Hematopoietic multipotent progenitor cell treated with erythropoietin and hydrocortisone succinate and interleukin-3 and kit ligand, for 17 days (in vitro differentiated cells): ENCODE results near the gene SNTG2.

ENCODE experiments used
- DNase-seq: peaks from one replicate; pipeline ENCODE4 v3.0.0-alpha.2; 2015; ENCODE audit warnings: low spot score

Gene SNTG2

GRCh38 chr2:1002350-1002749 lies 51.7 kb downstream of the SNTG2 start:
- no peak for DNase-seq

- DNase-seq = no peak
Measured at GRCh38 chr2:1004398-1004797, 53.7 kb downstream of the SNTG2 start.

DNA sequence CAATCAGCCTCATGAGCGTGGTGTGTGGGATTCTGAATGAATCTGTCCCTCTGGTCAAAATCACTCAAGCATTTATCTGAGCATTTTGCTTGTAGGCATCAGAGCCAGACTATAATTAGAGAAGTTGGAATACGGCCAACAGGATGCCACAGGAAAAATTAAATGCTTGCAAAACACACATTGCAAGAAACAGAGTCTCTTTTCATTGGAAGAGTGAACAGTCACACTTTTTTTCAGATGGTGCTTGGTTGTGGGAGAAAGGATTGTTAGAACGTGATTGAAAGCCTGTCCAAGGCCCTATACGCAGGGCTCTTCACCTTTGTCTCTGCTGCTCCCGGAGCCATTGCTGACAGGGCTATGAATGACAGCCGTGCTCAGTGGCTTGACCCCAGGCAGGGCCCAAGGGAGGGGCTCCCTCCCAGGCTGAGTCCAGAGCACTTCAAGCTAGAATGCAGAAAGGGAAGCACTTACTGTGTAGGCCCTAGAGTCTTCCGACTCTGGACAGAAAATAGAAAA lies 59.8 kb downstream of the SNTG2 start:
- no peak for DNase-seq

- DNase-seq = no peak
Measured at GRCh38 chr2:1011006-1011405, 60.4 kb downstream of the SNTG2 start.

- DNase-seq = no peak
Measured at GRCh38 chr2:1011985-1012384, 61.3 kb downstream of the SNTG2 start.

- no peak for DNase-seq
Measured at GRCh38 chr2:1014802-1015201, 64.2 kb downstream of the SNTG2 start.

- no peak for DNase-seq
Measured at GRCh38 chr2:1016500-1016899, 65.9 kb downstream of the SNTG2 start.

GRCh38 chr2:1017827-1018226 lies 67.2 kb downstream of the SNTG2 start:
- DNase-seq = no peak

GRCh38 chr2:1020206-1020605 lies 69.6 kb downstream of the SNTG2 start:
- DNase-seq = no peak

- DNase-seq = no peak
Measured at GRCh38 chr2:1022178-1022577, 71.5 kb downstream of the SNTG2 start.

DNA sequence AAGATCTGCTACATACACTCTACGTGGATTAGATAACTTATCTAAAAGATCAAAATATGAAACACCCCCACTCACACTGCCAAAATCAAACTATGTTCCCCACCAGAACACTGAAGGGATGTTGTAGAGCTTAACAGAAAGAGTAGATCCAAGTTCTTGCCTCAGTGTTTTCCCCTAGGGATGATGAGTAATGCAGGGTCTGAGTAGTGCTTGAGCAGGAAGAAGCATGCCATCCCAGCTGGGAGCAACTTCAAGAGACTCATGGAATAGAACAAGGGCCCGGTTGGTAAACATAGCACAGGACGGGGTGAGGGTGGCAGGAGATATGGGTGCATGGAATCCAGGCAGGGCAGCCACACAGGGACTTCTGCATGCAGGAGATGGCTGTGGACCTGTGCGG lies 74.3 kb downstream of the SNTG2 start:
- no peak for DNase-seq

DNA sequence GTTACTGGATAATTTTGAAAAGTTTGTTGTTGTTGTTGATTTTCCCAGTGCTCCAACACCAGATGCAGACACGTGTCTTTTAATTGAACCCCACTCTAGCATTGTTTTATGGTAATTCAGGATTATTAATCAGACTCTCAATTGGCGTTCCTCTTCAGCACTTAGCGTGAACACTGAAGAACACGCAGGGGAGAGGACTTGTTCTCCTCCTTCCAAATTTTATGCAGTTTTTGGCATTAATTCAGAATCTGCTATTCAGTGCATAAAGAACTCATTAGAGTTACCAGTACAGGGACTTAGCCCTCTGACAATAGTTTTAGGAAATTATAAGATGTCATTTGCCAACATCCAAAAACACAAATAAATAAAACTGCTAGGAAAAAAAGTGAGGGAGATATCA lies 75.5 kb downstream of the SNTG2 start:
- DNase-seq = no peak

DNA sequence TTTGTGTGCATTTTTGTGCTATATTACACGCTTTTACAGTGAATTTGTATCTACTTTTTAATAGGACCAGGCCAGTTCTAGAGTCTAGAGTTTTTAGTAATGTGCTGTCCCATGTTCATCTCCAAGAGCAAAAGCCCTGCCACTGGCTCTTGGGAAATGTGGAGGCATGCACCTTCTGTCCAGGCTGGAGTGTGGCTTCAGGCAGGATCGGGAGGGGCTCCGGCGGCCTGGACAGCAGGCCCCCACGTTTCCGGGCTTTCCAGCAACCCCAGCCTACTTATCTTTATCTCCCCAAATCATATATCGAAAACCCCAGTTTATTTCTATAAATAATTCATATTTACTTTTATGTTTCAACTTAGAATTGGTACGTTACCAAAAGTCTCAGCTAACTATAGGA lies 78.2 kb downstream of the SNTG2 start:
- DNase-seq = no peak

GRCh38 chr2:1032030-1032429 lies 81.4 kb downstream of the SNTG2 start:
- no peak for DNase-seq

DNA sequence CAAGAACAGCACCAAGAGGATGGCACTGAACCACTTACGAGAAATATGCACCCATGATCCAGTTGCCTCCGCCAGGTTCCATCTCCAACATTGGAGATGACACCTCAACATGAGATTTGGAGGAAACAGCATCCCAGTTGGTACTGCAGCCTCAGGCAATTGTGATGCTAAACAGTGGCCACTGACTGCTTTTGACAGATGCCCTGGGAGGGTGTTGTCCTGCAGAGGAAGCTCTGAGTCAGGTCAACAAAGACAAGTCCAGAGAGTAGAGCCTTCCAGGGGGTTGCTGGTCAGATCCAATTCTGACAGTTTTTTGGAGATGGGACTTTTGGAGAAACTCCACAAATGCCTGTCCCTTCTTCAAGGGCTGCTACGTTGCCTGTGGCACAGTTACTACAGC lies 82.4 kb downstream of the SNTG2 start:
- no peak for DNase-seq

DNA sequence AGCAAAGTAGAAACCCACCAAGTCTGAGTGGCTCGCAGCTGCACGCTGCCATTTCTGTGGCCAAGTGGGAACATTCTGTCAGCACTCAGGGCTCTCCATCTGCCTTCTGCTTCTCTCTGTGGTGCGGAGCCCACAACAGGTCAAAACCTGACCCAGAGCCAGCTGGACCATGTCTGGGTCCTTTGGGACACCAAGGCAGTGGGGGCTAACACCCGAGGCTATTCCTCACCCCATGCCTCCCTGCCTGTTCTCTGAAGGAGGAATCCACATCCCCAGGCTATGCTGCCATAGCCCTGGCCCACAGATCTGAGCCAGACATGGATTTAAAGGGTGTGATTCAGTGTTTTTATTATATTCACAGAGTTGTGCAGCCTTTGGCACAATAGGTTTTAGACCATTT lies 86.4 kb downstream of the SNTG2 start:
- no peak for DNase-seq

DNA sequence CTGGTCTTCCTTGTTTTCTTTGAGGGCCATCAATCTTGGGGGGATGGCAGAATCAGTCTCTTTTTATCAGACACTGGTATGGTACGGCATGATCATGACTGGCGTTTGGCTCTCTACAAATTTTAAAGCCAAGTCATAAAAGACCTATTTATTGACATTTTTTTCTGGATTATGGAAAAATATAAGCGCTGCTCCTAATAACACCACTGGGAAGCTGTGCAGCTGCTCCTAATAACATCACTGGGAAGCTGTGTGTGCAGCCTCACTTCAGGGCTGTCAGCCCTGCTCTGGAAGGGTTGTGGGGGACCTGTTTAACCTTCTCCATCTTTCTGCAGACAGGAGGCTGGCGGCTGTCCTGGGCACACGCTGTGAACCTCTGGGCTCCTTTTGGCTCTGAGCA lies 88.9 kb downstream of the SNTG2 start:
- DNase-seq = no peak

- DNase-seq = no peak
Measured at GRCh38 chr2:1041012-1041805, 90.6 kb downstream of the SNTG2 start.

DNA sequence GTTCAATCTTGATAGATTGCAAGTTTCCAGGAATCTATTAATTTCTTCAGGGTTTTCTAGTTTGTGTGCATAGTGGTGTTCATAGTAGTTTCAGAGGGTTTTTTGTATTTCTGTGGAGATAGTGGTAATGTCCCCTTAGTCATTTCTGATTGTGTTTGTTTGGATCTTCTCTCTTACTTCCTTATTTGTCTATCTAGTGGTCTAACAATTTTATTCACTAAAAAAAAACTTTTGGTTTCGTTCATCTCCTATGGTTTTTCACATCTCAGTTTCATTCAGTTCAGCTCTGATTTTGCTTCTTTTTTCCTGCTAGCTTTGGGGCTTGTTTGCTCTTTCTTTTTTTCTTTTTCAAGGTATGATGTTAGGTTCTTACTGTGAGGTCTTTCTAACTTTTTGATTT lies 94.5 kb downstream of the SNTG2 start:
- DNase-seq = no peak

DNA sequence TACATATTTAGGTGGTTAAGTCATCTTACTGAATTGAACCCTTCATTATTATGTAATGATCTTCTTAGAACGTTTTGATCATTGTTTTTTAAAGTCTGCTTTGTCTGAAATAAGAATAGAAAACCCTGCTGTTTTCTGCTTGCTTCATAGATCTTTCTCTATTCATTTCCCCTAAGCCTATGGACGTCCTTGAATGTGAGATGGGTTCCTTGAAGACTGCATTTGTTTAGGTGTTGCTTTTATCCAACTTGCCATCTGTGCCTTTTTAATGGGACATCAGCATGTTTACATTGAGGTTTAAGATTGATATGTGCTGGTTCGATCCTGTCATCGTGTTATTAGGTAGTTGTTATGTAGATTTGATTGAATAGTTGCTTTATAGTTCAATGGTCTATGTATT lies 95.4 kb downstream of the SNTG2 start:
- no peak for DNase-seq

DNA sequence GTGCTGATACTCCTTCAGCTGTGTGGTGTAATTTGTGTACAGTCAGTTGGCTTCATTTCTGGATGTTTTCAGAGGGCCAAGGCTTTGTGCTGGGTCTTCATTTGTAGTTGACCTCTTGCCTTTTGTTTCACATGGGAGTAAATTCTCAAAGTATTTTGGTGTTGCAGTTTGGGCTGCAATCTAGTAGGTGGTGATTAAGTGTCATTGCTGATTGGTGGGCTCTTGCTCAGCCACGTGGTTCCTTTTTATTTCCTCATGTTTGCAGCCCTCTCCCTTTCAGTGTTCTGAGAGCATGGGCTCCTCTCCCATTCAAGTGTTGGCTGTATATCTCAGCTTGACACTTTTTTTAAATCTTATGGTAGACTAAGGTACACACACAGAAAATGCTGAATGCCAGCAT lies 96.8 kb downstream of the SNTG2 start:
- no peak for DNase-seq

DNA sequence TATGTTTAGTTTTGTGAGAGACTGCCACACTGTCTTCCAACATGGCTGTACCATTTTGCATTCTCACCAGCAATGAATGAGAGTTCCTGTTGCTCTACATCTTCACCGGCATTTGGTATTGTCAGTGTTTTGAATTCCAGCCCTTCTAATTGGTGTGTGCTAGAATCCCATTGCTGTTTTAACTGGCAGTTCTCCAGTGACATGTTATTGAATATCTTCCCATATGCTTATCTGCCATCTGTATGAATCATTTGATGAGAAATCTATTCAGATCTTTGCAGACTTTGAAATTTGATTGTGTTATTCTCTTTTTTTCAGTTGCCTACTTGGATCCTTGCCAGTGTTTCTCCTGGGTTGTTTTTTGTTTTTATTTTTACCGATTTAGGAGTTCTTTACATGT lies 99.0 kb downstream of the SNTG2 start:
- no peak for DNase-seq

DNA sequence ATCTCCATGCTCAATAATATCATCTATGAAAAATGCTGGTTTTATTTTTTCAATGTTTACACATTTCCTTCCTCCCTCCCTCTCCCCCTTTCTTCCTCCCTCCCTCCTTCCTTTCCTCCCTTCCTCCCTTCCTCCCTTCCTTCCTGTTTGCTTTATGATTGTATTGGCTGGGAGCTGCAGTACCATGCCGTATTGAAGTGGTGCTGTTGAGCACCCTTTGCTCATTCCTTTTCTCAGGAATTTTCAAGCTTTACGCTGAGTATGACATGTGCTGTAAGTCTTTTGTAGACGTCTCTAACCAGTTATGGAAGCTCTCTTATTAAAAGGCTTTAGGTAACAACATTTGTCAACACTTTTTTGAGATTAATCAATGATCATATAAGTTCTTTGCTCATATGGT lies 100.4 kb downstream of the SNTG2 start:
- no peak for DNase-seq

DNA sequence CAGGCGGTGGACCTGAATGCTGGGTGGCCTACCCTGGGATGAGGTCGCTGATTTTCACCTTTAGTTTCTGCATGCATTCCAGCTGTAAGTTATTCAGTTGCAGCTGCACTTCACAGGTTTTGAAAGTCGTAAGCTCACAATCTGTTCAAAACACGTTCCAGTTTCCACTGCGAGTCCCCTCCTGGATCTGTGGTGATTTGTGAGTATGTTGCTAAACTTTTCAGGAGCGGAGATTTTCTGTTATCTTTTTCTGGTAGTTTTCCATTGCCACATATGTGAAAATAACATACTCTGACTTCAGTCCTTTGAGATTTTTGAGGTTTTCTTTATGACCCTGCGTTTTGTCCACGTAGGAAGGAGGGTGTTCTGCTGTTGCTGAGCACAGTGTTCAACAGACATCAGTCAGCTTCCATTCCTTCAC lies 102.1 kb downstream of the SNTG2 start:
- no peak for DNase-seq
